ENCODE measurements around the gene OSBPL7.

The OSBPL7 gene

DNA sequence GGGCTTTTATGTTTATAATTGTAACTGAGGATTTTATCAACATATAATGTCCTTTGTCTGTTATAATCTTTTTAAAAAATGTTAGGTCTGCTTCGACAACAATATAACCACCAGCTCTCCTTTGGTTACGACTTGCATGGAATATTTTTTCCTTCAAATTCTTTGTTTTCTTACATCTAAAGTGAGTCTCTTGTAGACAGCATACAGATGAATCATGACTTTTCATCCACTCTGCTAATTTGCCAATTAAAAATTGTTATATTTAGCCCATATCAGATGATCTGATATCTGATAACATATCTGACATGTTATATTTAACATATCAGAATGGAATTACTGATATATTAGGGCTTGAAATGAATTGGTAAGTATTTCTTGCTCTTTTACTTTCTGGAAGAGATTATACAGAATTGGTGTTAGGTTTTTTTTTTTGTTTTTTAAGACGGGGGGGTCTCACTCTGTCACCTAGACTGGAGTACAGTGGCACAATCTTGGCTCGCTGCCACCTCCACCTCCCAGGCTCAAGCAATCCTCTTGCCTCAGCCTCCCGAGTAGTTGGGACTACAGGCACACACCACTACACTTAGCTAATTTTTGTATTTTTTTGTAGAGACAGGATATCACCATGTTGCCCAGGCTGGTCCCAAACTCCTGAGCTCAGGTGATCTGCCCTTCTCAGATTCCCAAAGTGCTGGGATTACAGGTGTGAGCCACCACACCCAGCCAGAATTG lies 61.0 kb downstream of the OSBPL7 start:
- DNase-seq, result no peak

DNA sequence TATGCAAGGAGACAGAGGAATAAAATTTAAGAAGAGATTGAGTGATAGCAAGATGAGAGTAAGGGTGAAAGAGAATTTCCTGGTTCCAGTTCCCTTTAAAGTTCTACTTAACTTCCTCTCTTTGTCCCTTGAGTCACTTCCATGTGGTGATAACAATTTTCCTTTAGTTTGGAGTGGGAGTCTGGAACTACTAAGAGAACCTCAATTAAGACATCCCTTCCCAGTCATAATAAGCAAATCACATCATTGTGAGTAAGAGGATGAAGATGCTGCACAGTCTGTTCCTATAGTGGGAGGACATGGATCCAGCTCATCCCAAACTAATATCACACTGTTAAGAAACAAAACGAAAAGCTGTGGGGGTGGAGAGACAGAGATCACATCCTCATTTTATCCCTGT lies 64.2 kb downstream of the OSBPL7 start:
- DNase-seq, result no peak
